A549 (cell line): ENCODE data around the gene HES1.

Experiments
- BHLHE40 ChIP-seq: IDR thresholded peaks from 2 replicates; pipeline ENCODE4 v1.6.1; 2012; ENCODE audit warnings: low read depth, low read length, inconsistent platforms
- CEBPB ChIP-seq, 2 experiments: fragments of >200 bp in 1 of 2; sonication (Bioruptor Twin) in 1 of 2; formaldehyde crosslinking in 1 of 2; IDR thresholded peaks; 2 replicates each; pipeline ENCODE4 v1.6.1; 2012 to 2016
- CHD2 ChIP-seq: fragments of 150-350 bp; IDR thresholded peaks from 2 replicates; pipeline ENCODE4 v1.6.1; 2014; ENCODE audit warnings: low read length; ENCODE audit not compliant: partially characterized antibody
- CHD4 ChIP-seq: fragments of 200-600 bp; sonication (generic); IDR thresholded peaks from 2 replicates; pipeline ENCODE4 v1.6.1; 2016; ENCODE audit warnings: antibody characterized with exemption, mild to moderate bottlenecking, borderline replicate concordance
- EP300 ChIP-seq, 2 experiments: fragments of >200 bp; sonication (Bioruptor Twin); formaldehyde crosslinking; IDR thresholded peaks; 2 replicates in 1 of 2; 3 replicates in 1 of 2; pipeline ENCODE4 v1.6.1; 2016 to 2017
- ESRRA ChIP-seq: fragments of 150-350 bp; IDR thresholded peaks from 2 replicates; pipeline ENCODE4 v1.6.1; 2014; ENCODE audit warnings: mild to moderate bottlenecking, low read length, borderline replicate concordance
- POLR2AphosphoS2 ChIP-seq: conservative IDR thresholded peaks from 2 replicates; pipeline ENCODE4 v1.6.1; 2012; ENCODE audit warnings: low read length, improper control_type of control experiment, inconsistent platforms
- RAD21 ChIP-seq, 2 experiments: fragments of >200 bp in 1 of 2; sonication (Bioruptor Twin) in 1 of 2; formaldehyde crosslinking in 1 of 2; IDR thresholded peaks in 1 of 2; conservative IDR thresholded peaks in 1 of 2; 2 replicates in 1 of 2; 3 replicates in 1 of 2; pipeline ENCODE4 v1.6.1; 2012 to 2018; ENCODE audit warnings: inconsistent platforms in 1 of 2
- RFX5 ChIP-seq: fragments of 450-650 bp; IDR thresholded peaks from 2 replicates; pipeline ENCODE4 v1.7.1; 2014; ENCODE audit warnings: antibody characterized with exemption, mild to moderate bottlenecking, moderate library complexity
- SMC3 ChIP-seq: fragments of >200 bp; sonication (Bioruptor Twin); formaldehyde crosslinking; IDR thresholded peaks from 3 replicates; pipeline ENCODE4 v1.6.1; 2018; ENCODE audit warnings: inconsistent platforms
- TP53 ChIP-seq: fragments of 250-450 bp; sonication (Bioruptor Pico); IDR thresholded peaks from 2 replicates; pipeline ENCODE4 v1.5.0; 2021; ENCODE audit warnings: mild to moderate bottlenecking, moderate library complexity
- TF ChIP-seq, protein P1 (sequence below): fragments of >200 bp; sonication (Bioruptor Twin); formaldehyde crosslinking; IDR thresholded peaks from 3 replicates; pipeline ENCODE4 v1.5.1; 2016
- TF ChIP-seq, protein P2 (sequence below): IDR thresholded peaks from 2 replicates; pipeline ENCODE4 v1.6.1; 2012

DNA sequence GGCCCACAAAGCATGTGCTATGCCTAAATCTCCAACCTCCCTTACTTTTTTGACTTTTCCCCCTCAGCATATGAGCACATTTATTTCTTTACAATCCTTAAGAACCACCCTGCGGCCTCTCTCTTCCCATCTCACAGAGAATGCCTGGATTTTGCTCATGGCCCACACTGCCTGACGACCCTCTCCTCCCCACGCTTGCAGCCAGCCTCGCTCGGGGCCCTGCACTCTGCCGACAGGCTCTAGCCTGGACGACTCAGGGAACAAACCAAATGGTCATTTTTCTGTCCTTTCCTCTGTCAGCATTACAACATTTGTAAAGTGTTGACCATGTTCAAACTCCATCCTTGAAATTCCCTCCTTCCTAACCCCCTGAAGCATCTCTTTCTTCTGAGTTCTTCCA, 11.7 kb downstream of the HES1 start:
- TF ChIP-seq, protein P1, sequence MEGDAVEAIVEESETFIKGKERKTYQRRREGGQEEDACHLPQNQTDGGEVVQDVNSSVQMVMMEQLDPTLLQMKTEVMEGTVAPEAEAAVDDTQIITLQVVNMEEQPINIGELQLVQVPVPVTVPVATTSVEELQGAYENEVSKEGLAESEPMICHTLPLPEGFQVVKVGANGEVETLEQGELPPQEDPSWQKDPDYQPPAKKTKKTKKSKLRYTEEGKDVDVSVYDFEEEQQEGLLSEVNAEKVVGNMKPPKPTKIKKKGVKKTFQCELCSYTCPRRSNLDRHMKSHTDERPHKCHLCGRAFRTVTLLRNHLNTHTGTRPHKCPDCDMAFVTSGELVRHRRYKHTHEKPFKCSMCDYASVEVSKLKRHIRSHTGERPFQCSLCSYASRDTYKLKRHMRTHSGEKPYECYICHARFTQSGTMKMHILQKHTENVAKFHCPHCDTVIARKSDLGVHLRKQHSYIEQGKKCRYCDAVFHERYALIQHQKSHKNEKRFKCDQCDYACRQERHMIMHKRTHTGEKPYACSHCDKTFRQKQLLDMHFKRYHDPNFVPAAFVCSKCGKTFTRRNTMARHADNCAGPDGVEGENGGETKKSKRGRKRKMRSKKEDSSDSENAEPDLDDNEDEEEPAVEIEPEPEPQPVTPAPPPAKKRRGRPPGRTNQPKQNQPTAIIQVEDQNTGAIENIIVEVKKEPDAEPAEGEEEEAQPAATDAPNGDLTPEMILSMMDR: no peak
- TF ChIP-seq BHLHE40 (no peak), CHD4 (no peak), RAD21 (conservative IDR thresholded peaks at IDR 0.05 in 1 of 2, IDR thresholded peaks at IDR 0.05 in 1 of 2) (no peak), CHD2 (no peak), EP300 (IDR thresholded peaks at IDR 0.05) (no peak), CEBPB (IDR thresholded peaks at IDR 0.05) (no peak), SMC3 (no peak), ESRRA (no peak), RFX5 (no peak), TP53 (CRISPR knock-in tag) (no peak), POLR2AphosphoS2 (no peak)
- TF ChIP-seq, protein P2, sequence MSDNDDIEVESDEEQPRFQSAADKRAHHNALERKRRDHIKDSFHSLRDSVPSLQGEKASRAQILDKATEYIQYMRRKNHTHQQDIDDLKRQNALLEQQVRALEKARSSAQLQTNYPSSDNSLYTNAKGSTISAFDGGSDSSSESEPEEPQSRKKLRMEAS: no peak
